Neural progenitor cell (in vitro differentiated cells): ENCODE data around the gene APOD.

Experiments
- CTCF ChIP-seq: fragments of 200-600 bp; sonication (generic); IDR thresholded peaks from 2 replicates; pipeline ENCODE4 v1.5.1; 2017; ENCODE audit warnings: antibody characterized with exemption, mild to moderate bottlenecking
- EZH2 ChIP-seq: fragments of 200-600 bp; sonication (generic); IDR thresholded peaks from 2 replicates; pipeline ENCODE4 v1.6.1; 2017; ENCODE audit warnings: antibody characterized with exemption, mild to moderate bottlenecking, moderate library complexity

GRCh38 chr3:195595785-195596531, 12.2 kb upstream of the APOD start:
- no peak for TF ChIP-seq CTCF
- no peak for TF ChIP-seq EZH2
